RPMI7951 (cell line): ENCODE data around the gene NKX6-2. TPM values are rescaled to one million over a fixed set of nuclear protein-coding genes. Genes with fewer than 3 reads are reported as not detected.

Source experiments
- DNase-seq: peaks from one replicate; pipeline ENCODE4 v3.0.0-alpha.2; 2012; ENCODE audit warnings: low read depth
- total RNA-seq: library from RNA; depleted of rRNA; stranded (reverse); fragments of >200 nt; shearing (Covaris generic); gene quantifications from 2 replicates; pipeline ENCODE4 v1.2.3, GENCODE V29; 2014; rRNA removed

The NKX6-2 gene
- total RNA-seq, 1 experiment from 2014 or later: not detected

GRCh38 chr10:132737390-132738048 is 48.4 kb downstream of the NKX6-2 start:
- DNase-seq: no peak

GRCh38 chr10:132735923-132736391 is 50.0 kb downstream of the NKX6-2 start:
- no peak for DNase-seq

- no peak for DNase-seq
Observed at GRCh38 chr10:132735341-132735775, 50.6 kb downstream of the NKX6-2 start.

- DNase-seq: no peak
Observed at GRCh38 chr10:132733926-132734325, 52.0 kb downstream of the NKX6-2 start.

Other genes with a start within 250 kb of the NKX6-2 start
- 25.5 and 28.1 TPM in 2 replicates for gene INPP5A, start 248.4 kb downstream of the NKX6-2 start, total RNA-seq
- gene CFAP46, start 156.4 kb upstream of the NKX6-2 start, total RNA-seq: not detected in 2 replicates